B cell (primary cell): ENCODE data around the gene LTO1. TPM values are rescaled to one million over a fixed set of nuclear protein-coding genes. Genes with fewer than 3 reads are reported as not detected.

Experiments used
- ATAC-seq: fragments of 200-7000 bp; cut with Tn5 transposase; one replicate; pipeline ENCODE4 v1.10.0; 2021; ENCODE audit warnings: low read depth, mild to moderate bottlenecking, moderate number of reproducible peaks, moderate library complexity
- CTCF ChIA-PET: fragments of 350-600 bp; sonication (Branson Sonifier 250); formaldehyde crosslinking; loops from one replicate; lab custom pipeline; 2021; ENCODE audit warnings: antibody characterized with exemption, inconsistent platforms; lab: Charles Lee
- POLR2A ChIA-PET: fragments of 350-600 bp; sonication (Branson Sonifier 250); formaldehyde crosslinking; loops from one replicate; lab custom pipeline; 2021; ENCODE audit warnings: antibody characterized with exemption; lab: Charles Lee
- DNase-seq: peaks from one replicate; pipeline ENCODE4 v3.0.0; 2013
- H2AFZ ChIP-seq: 2 replicates; pipeline ENCODE4 v1.6.1; 2012; ENCODE audit warnings: mild to moderate bottlenecking, low read depth, low read length; ENCODE audit not compliant: insufficient read depth, poor library complexity, severe bottlenecking
- H3K27ac ChIP-seq, 2 donors: 1 replicate in 1 of 2; 2 replicates in 1 of 2; pipeline ENCODE4 v1.5.1; 2012 to 2013; ENCODE audit warnings: low read length in 2 of 2, mild to moderate bottlenecking in 2 of 2, moderate library complexity in 1 of 2
- H3K27me3 ChIP-seq, 4 experiments: fragments of 200-600 bp in 1 of 4; sonication (generic) in 1 of 4; replicated peaks in 1 of 4; 1 replicate in 2 of 4; 2 replicates in 2 of 4; pipeline versions ENCODE4 v1.6.1 to v1.7.0; 2013 to 2016; ENCODE audit warnings: low read length in 3 of 4, mild to moderate bottlenecking in 2 of 4, mixed read lengths in 1 of 4, moderate library complexity in 1 of 4; ENCODE audit not compliant: insufficient read depth in 4 of 4, control insufficient read depth in 3 of 4; ENCODE audit errors: control extremely low read depth in 1 of 4
- H3K36me3 ChIP-seq, 2 experiments: replicated peaks in 1 of 2; 1 replicate in 1 of 2; 2 replicates in 1 of 2; pipeline versions ENCODE4 v1.6.1 to v1.7.1; 2013; ENCODE audit warnings: low read length in 1 of 2; ENCODE audit not compliant: insufficient read depth in 2 of 2, control insufficient read depth in 1 of 2; ENCODE audit errors: control extremely low read depth in 1 of 2, extremely low read depth in 1 of 2
- H3K4me1 ChIP-seq, 2 donors: fragments of 200-600 bp in 1 of 2; sonication (generic) in 1 of 2; 1 replicate in 1 of 2; 2 replicates in 1 of 2; pipeline versions ENCODE4 v1.5.1 to v1.6.1; 2013 to 2017; ENCODE audit warnings: low read length in 2 of 2; ENCODE audit not compliant: control insufficient read depth in 2 of 2, insufficient read depth in 2 of 2
- H3K4me2 ChIP-seq: replicated peaks from 2 replicates; pipeline ENCODE3; 2012; ENCODE audit warnings: mild to moderate bottlenecking, low read depth, low read length; ENCODE audit not compliant: poor library complexity, severe bottlenecking
- H3K4me3 ChIP-seq, 5 experiments: fragments of 200-600 bp in 1 of 5; sonication (generic) in 1 of 5; 1 replicate in 3 of 5; 2 replicates in 2 of 5; pipeline versions ENCODE4 v1.5.1 to v1.7.0; 2011 to 2016; ENCODE audit warnings: low read length in 4 of 5, mild to moderate bottlenecking in 4 of 5, low read depth in 2 of 5, control low read depth in 1 of 5, moderate library complexity in 1 of 5; ENCODE audit not compliant: insufficient read depth in 1 of 5; ENCODE audit errors: control extremely low read depth in 1 of 5, extremely low read depth in 1 of 5
- H3K79me2 ChIP-seq: fragments of 200-600 bp; sonication (generic); one replicate; pipeline ENCODE4 v1.6.0; 2016; ENCODE audit warnings: low read length; ENCODE audit not compliant: control insufficient read depth, insufficient read depth
- H3K9ac ChIP-seq: fragments of 200-600 bp; sonication (generic); 2 replicates; pipeline ENCODE4 v1.6.1; 2017; ENCODE audit warnings: mild to moderate bottlenecking, low read length, moderate library complexity
- H3K9me3 ChIP-seq, 3 donors: one replicate each; pipeline versions ENCODE4 v1.6.1 to v1.7.1; 2013; ENCODE audit warnings: low read length in 2 of 3; ENCODE audit not compliant: control insufficient read depth in 2 of 3, insufficient read depth in 1 of 3; ENCODE audit errors: control extremely low read depth in 1 of 3
- H4K20me1 ChIP-seq: 2 replicates; pipeline ENCODE4 v1.6.0; 2012; ENCODE audit warnings: mild to moderate bottlenecking, low read length; ENCODE audit not compliant: insufficient read depth, control insufficient read depth, poor library complexity, severe bottlenecking
- H3K27ac Mint-ChIP-seq: one replicate; pipeline ENCODE4 v1.8.0; 2021; ENCODE audit warnings: mixed read lengths
- H3K27me3 Mint-ChIP-seq: one replicate; pipeline ENCODE4 v1.8.0; 2021; ENCODE audit warnings: mixed read lengths
- H3K4me1 Mint-ChIP-seq: one replicate; pipeline ENCODE4 v1.8.0; 2021; ENCODE audit warnings: mixed read lengths
- H3K4me3 Mint-ChIP-seq: one replicate; pipeline ENCODE4 v1.8.0; 2021; ENCODE audit warnings: mixed read lengths
- H3K9me3 Mint-ChIP-seq: one replicate; pipeline ENCODE4 v1.8.0; 2022; ENCODE audit warnings: mixed read lengths; ENCODE audit not compliant: insufficient read depth
- CTCF ChIP-seq: fragments of 200-600 bp; IDR thresholded peaks from one replicate; pipeline ENCODE4 v1.8.0; 2022; ENCODE audit warnings: antibody characterized with exemption, mild to moderate bottlenecking
- EZH2 ChIP-seq: IDR thresholded peaks from 2 replicates; pipeline ENCODE4 v1.6.1; 2012; ENCODE audit warnings: borderline replicate concordance, low read depth, mild to moderate bottlenecking, moderate library complexity, low read length; ENCODE audit not compliant: insufficient read depth, poor library complexity, severe bottlenecking
- WGBS: methylation state at CpG from one replicate; pipeline ENCODE4 v1.1.5; 2013; ENCODE audit warnings: missing lambda C conversion rate; ENCODE audit not compliant: insufficient coverage; 5-methylcytosine and 5-hydroxymethylcytosine counted together
- intact Hi-C: fragments of 100-400 bp; cut with micrococcal nuclease; formaldehyde crosslinking; loops from one replicate; pipeline ENCODE4 v1.10.0; 2022
- polyA plus RNA-seq: library from polyadenylated mRNA; depleted of rRNA; stranded (reverse); fragments of >200 nt; gene quantifications from 2 replicates; pipeline ENCODE4 v1.2.3, GENCODE V29; 2012
- total RNA-seq, 2 donors: library from RNA; stranded (reverse); fragments of 120-200 nt in 1 of 2; gene quantifications; 1 replicate in 1 of 2; 2 replicates in 1 of 2; pipeline versions ENCODE4 v1.2.3 to v1.2.4, GENCODE V29; 2013 to 2022

LTO1 gene
- total and polyA plus RNA-seq, 2 donors (not counting 1 experiment from before 2014, with no cell fraction given) = 44.4 to 68.8 TPM

DNA sequence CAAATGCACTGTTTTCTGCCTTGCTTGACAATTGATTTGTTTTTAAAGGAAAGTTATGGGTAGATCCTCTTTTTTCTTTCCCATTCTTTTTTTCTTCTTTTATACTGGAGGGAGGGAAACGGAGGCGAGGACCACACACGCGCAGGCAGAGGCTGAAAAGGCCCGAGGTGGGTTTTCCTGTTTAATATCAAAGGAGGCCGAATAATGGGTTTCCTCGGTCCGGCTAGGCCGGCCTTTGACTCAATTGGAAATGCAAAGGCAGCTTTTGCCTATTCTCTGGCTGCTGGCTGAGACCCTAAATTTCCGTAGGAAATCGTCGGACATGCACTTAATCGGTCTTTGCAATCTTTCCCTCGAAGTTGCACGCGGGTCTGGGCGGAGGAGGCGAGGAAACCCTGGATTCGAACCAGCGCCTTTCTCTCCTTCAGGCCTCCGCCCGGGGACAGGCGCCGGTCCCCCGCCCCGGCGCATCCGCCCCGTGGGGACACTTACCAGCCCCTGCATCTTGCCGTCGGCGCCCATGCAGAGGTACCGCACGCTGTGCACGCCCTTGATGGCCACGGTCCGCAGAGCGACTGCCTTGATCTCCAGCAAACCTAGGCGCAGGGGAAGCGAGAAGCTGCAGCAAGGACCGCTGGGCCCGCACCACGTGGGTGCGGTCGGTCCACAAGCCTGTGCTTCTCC is 27.8 kb upstream of the LTO1 start:
- Histone ChIP-seq H3K4me2 (peak overlapping the region; percentile 52), H3K4me3 (no peak overlapping the region), H2AFZ (no peak overlapping the region), H3K4me1 (peaks cover 26 to 39% of the 10 kb centered on the region in 2 donors), H4K20me1 (no peaks in the 10 kb centered on the region), H3K79me2 (no peaks in the 10 kb centered on the region), H3K27me3 (peaks cover 0 to 76% (median 32%) of the 10 kb centered on the region in 4 experiments), H3K36me3 (no peaks in the 10 kb centered on the region), H3K9me3 (peaks cover 0 to 8% (median 0%) of the 10 kb centered on the region in 3 donors), H3K27ac (no peak overlapping the region), H3K9ac (no peak overlapping the region)
- ChIA-PET CTCF (no interaction called here), POLR2A (no interaction called here)
- intact Hi-C loops = no loop called here
- ATAC-seq (no peak), DNase-seq (peak; percentile 31)
- no peak overlapping the region for H3K27ac Mint-ChIP-seq
- TF ChIP-seq EZH2 (no peak), CTCF (no peak)
- 5% methylated on average over 44 of the region's 45 CpGs for WGBS
- H3K4me1 Mint-ChIP-seq = peaks cover 24% of the 10 kb centered on the region
- peaks cover 39% of the 10 kb centered on the region for H3K27me3 Mint-ChIP-seq
- H3K4me3 Mint-ChIP-seq = peak overlapping the region; percentile 41
- H3K9me3 Mint-ChIP-seq = no peaks in the 10 kb centered on the region

GRCh38 chr11:69702239-69702691 is 27.1 kb upstream of the LTO1 start:
- no peaks in the 10 kb centered on the region for H3K36me3 ChIP-seq
- peaks cover 0 to 8% (median 0%) of the 10 kb centered on the region in 3 donors for H3K9me3 ChIP-seq
- no peak overlapping the region for H3K27ac ChIP-seq
- TF ChIP-seq CTCF (no peak), EZH2 (no peak)
- intact Hi-C loops = no loop called here
- peaks cover 26 to 39% of the 10 kb centered on the region in 2 donors for H3K4me1 ChIP-seq
- ATAC-seq (no peak), DNase-seq (no peak)
- peaks cover 35% of the 10 kb centered on the region for H3K27me3 Mint-ChIP-seq
- H3K4me3 Mint-ChIP-seq = no peak overlapping the region
- H3K27ac Mint-ChIP-seq = no peak overlapping the region
- POLR2A ChIA-PET = no interaction called here
- peaks cover 22% of the 10 kb centered on the region for H3K4me1 Mint-ChIP-seq
- no peak overlapping the region for H3K9ac ChIP-seq
- no peaks in the 10 kb centered on the region for H4K20me1 ChIP-seq
- no peak overlapping the region for H3K4me2 ChIP-seq
- no peaks in the 10 kb centered on the region for H3K79me2 ChIP-seq
- H3K4me3 ChIP-seq = no peak overlapping the region
- 5% methylated on average over 34 of the region's 35 CpGs for WGBS
- H2AFZ ChIP-seq = no peak overlapping the region
- H3K27me3 ChIP-seq = peaks cover 0 to 76% (median 30%) of the 10 kb centered on the region in 4 experiments
- CTCF ChIA-PET = no interaction called here
- H3K9me3 Mint-ChIP-seq = no peaks in the 10 kb centered on the region
